ENCODE results near the gene FAM193B.

Gene FAM193B

DNA sequence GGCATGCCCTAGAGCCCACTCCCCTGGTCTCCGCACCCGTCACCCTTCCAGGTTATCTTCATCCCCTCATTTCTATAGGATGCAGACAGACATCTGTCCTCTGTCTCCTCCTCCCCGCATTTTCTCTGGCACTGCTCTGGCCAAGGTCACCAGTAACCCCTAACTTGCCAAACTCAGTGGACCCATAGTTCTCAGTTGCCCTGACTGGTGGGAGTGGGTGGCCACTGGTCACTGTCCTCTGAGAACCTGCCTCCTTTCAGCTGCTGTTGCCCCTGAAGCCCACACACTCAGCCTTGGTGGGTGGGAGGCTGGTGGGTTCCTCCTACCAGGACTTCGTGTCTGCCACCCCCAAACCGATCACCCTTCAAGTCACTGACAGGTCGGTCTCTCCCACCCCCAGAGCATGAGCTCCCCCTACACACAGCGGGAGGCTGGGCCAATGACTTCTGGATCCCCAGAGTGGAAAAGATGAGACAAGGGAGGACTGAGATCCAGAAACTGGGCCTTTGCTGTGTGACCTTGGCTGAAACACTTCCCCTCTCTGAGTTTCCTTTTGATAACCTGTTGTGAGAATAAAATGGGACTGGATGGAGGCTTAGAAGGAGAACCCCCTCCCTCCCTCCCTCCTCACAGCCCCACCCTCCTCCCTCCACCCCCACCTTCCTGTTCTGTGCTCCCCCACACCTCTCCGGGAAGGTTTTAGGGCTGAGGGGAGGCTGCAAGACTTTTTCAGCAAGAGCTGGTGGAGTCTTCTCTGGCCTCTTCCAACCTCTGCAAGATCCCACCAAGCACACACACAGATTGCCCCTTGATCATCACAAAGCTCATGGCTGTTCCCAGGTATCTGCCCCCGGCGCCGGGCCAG lies 78.6 kb downstream of the FAM193B start:
- no peak for TF ChIP-seq GATA3 (IDR thresholded peaks at IDR 0.05; ENCODE audit: low read depth, low read length)
- TF ChIP-seq GATA2 (IDR thresholded peaks at IDR 0.05; ENCODE audit: low read depth, low read length): no peak

DNA sequence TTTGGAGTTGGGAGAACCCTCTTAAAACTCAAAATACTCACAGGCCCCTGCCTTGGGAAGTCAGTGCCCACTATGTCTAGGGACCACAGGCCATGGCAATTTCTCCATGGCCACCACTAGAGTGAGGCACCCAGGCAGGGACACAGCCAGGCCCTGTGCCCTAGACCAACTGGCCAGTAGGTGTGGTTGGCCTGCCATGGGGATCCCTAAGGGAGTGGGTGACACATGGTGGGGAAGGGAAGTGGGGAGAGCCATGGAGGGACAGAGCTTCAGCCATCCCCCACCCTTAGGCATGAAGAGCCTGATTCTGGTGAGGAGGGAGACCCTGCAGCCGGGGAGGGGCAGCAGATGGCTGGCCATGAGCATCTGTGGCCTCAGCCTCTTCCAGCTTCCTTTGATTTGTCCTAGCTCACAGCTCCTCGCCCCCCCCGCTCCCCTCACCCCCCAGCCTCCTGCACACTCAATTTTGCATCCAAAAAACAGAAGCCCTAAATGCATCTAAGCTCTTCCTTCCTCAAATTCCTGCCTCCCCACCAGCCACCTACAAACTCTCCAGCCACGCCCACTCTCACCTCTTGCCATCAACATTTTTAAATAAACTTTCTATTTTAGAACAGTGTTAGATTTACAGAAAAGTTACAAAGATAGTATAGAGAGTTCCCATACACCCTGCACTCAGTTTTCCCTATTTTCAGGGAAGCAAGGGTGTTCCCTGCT lies 79.4 kb downstream of the FAM193B start:
- TF ChIP-seq GATA2 (IDR thresholded peaks at IDR 0.05; ENCODE audit: low read depth, low read length): no peak
- no peak for TF ChIP-seq GATA3 (IDR thresholded peaks at IDR 0.05; ENCODE audit: low read depth, low read length)

DNA sequence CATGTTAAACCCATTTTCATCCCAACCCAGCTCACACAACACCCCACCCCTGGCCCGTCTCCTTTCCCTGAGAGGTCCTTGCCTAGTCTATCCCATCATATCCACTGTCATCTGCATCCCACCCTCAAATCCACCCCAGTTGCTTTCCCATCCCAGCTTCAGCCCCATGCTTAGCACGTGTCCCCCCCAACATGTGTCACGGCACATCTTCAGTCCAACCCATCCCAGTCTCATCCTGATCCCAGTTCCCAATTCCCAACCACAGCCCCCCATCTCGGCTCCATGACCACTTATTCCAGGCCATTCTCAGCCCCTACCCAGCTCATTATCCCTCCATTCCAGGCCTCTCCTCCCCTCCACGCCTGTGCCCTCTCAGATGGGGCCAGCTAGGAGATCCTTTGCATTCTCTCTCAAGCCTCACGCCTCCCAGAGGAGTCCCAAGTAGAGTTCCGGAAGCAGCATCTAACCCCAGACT lies 80.3 kb downstream of the FAM193B start:
- TF ChIP-seq GATA2 (IDR thresholded peaks at IDR 0.05; ENCODE audit: low read depth, low read length) (no peak), GATA3 (IDR thresholded peaks at IDR 0.05; ENCODE audit: low read depth, low read length) (no peak)

DNA sequence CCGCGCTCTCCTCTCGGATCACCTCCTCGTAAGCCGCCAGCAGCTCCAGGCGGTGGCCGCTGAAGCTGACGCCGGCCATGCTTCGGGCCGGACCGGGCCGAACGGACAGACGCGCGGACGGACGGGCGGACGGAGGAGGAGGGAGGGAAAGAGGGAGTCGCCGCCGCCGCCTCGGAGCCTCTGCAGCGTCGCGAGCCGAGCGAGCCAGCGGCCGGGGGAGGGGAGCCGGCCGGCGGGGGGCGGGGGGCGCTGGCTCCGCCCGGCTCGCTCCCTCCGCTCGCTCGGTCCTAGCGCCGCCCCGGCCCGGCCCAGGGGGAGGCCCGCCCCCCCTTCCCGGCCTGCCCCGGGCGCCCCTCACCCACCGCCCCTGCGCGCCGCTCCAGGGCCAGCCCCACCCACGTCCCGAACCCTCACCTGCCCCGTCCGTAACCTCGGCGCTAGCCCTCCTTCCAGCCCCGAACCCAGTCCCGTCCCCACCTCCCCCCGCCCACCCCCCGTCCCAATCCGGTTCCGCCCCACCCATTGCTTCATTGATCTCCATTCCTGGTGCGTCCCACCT lies 80.8 kb downstream of the FAM193B start, which contains the start of gene DBN1:
Gene DBN1, minus strand, starts transcription at position 192 of the 559 bp plus-strand sequence. Its CDS starts 113 bp downstream, at position 79.
- TF ChIP-seq GATA3 (IDR thresholded peaks at IDR 0.05; ENCODE audit: low read depth, low read length) (no peak), GATA2 (IDR thresholded peaks at IDR 0.05; ENCODE audit: low read depth, low read length) (no peak)

DNA sequence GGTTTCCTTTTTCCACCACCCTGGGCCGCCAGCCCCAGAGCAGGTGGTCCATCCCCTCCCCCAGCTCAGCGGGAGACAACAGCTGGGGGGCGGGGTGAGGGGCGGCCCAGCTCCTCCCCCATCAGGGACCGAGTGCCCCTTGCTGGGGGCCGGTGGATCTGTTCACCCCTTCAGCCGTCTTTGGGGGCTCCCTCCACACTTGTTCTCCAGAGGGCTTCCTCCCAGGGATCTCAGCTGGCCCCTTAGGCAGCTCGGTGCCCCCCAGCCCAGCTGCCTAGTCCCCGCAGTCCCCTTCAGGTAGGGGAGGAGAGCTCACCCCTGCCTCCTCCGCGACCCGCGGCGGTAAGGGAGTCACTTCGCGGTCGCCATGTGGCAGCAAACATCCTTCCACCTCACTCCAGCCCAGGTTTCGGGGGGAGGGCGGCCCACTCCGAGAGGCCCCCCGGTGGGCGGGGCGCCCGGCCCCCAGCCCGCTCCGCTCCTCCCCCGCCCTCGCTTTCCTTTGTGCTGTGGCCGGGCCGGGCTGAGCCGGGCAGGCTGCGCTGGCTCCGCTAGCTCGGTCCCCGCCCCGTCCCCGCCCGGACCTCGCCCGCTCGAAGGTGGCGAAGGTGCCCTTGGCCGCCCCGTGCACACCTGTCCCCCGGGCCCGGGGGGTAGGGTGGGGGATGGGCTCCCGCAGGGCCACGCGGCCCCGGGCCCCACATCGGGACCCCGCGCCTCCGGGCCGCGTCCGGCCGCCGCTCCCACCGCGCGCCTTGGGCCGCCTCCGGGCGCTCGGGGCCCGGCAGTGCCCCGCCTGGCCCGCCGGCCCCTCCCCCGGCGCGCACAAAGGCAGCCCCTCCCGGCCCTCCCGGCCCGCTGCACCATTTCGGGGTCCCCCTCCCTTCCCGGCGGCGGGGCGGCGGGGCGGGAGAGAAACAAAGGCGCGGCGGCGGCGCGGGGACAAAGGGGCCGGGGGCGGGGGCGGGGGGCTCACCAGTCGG lies 81.6 kb downstream of the FAM193B start:
- no peak for TF ChIP-seq GATA2 (IDR thresholded peaks at IDR 0.05; ENCODE audit: low read depth, low read length)
- no peak for TF ChIP-seq GATA3 (IDR thresholded peaks at IDR 0.05; ENCODE audit: low read depth, low read length)

DNA sequence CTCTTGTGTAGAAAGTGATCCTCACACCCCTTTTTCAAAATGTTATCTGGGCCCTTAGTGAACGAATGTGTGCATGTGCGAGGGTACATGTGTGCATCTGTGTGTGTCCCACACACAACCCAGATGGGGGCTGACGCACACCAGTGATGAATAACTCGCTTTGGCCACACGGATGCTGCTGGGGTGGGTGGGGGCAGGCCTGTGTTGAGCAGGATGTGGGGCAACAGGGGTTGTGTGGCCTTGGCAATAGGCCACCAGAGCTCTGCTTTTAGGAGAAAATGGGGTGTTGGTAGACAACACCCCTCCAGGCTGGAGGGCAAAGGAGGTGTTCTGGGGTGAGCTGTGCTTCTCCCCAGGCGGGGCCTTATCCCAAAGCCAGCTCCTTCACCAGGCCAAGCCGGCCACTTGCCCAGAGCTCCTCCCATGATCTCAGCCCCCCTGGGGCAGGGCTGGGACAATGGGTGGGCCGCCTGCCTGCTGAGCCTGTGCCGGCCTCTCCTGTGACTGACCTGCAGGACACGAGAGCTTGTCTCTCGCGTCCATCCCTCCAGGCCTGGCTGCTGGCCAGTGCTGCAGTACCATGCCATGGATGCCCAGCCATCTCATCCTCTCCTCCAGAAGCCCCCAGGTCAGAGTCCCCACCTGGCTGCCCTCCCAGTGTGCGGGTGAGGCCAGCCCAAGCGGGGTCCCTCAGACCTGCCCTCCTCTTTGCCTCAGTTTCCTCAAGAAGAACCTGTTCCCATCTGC lies 82.6 kb downstream of the FAM193B start:
- TF ChIP-seq GATA3 (IDR thresholded peaks at IDR 0.05; ENCODE audit: low read depth, low read length) (no peak), GATA2 (IDR thresholded peaks at IDR 0.05; ENCODE audit: low read depth, low read length) (no peak)

DNA sequence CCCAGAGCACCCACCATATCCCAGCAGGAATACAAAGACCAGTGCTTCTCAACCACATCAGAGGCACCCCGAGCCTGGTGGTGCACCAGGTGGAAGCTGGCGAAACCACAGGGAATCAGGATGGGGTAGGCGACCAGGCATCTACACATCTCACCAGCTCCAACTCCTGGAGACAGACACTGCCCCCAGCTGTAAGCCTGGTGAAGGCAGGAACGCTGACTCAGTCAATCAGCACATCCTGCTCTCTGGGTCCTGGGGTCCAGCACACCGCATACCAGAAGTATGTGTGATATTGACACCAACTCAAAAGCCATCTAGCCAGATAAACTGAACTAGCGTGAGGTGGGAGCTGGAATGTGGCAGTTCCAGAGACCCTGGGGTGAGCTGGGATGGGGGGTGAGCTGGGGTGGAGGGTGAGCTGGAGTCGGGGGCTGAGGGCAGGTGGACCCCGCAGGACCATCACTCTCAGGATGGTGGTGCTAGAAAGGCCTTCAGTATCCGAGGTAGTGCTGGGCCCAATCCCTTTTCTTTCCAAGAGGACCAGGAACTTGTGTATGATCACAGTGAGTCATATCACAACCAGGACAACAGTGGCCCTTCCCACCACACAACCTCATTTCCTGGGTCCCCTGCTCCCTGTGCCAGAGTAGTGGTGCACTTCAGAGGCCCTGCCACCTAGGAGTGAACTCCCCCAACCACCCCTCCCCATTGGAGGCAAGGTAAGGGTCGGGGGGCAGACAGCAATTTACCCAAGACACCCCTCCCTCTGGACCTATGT lies 83.4 kb downstream of the FAM193B start:
- TF ChIP-seq GATA2 (IDR thresholded peaks at IDR 0.05; ENCODE audit: low read depth, low read length) (no peak), GATA3 (IDR thresholded peaks at IDR 0.05; ENCODE audit: low read depth, low read length) (no peak)
